SU-DHL-6 (cell line): ENCODE measurements around the gene PAIP2B.

Experiments used
- H2AFZ ChIP-seq: fragments of 200-600 bp; sonication (generic); 2 replicates; pipeline ENCODE4 v1.6.1; 2014; ENCODE audit warnings: low read depth, mild to moderate bottlenecking, moderate library complexity, mixed read lengths, antibody characterized with exemption, low read length; ENCODE audit not compliant: severe bottlenecking
- H3F3A ChIP-seq: fragments of 200-600 bp; shearing (Covaris generic); 2 replicates; pipeline ENCODE4 v1.6.0; 2016; ENCODE audit warnings: antibody characterized with exemption, mild to moderate bottlenecking; ENCODE audit not compliant: insufficient read depth
- H3K27ac ChIP-seq: fragments of 200-600 bp; sonication (generic); 2 replicates; pipeline ENCODE4 v1.5.1; 2016; ENCODE audit warnings: low read depth, mild to moderate bottlenecking, low read length, moderate library complexity, mixed read lengths
- H3K27me3 ChIP-seq: fragments of 200-600 bp; sonication (generic), shearing (Covaris generic); 2 replicates; pipeline ENCODE4 v1.6.0; 2014; ENCODE audit warnings: mild to moderate bottlenecking, low read length
- H3K36me3 ChIP-seq: fragments of 200-600 bp; sonication (generic); 2 replicates; pipeline ENCODE4 v1.6.1; 2014; ENCODE audit warnings: mild to moderate bottlenecking, low read length, mixed read lengths
- H3K4me2 ChIP-seq: fragments of 300-600, 200-600 bp; shearing (Covaris generic), sonication (generic); 2 replicates; pipeline ENCODE4 v1.6.0; 2014; ENCODE audit warnings: low read length, low read depth, mild to moderate bottlenecking; ENCODE audit not compliant: poor library complexity, severe bottlenecking
- H3K4me3 ChIP-seq: fragments of 200-600 bp; sonication (generic); 2 replicates; pipeline ENCODE4 v1.5.1; 2014; ENCODE audit warnings: antibody characterized with exemption, low read length, mild to moderate bottlenecking, mixed read lengths; ENCODE audit not compliant: insufficient read depth, poor library complexity, severe bottlenecking
- H3K79me2 ChIP-seq: fragments of 200-600 bp; sonication (generic); 2 replicates; pipeline ENCODE4 v1.6.1; 2014; ENCODE audit warnings: mild to moderate bottlenecking, low read length, moderate library complexity; ENCODE audit not compliant: insufficient read depth
- H3K9ac ChIP-seq: fragments of 200-600 bp; sonication (generic); 2 replicates; pipeline ENCODE4 v1.7.0; 2014; ENCODE audit warnings: mild to moderate bottlenecking, low read length
- H3K9me2 ChIP-seq: fragments of 200-600 bp; sonication (generic); replicated peaks from 2 replicates; pipeline ENCODE4 v1.6.1; 2014; ENCODE audit warnings: low read length; ENCODE audit not compliant: insufficient read depth
- H3K9me3 ChIP-seq: fragments of 200-600 bp; sonication (generic); 2 replicates; pipeline ENCODE4 v1.6.1; 2014; ENCODE audit warnings: low read length, mixed read lengths; ENCODE audit not compliant: insufficient read depth
- H4K20me1 ChIP-seq: fragments of 200-600 bp; sonication (generic); 2 replicates; pipeline ENCODE4 v1.6.1; 2014; ENCODE audit warnings: low read depth, mild to moderate bottlenecking, antibody characterized with exemption, low read length, moderate library complexity, mixed read lengths
- EZH2phosphoT487 ChIP-seq: fragments of 200-600 bp; sonication (generic), shearing (Covaris generic); conservative IDR thresholded peaks from 2 replicates; pipeline ENCODE4 v1.6.1; 2018; ENCODE audit warnings: mild to moderate bottlenecking, antibody characterized with exemption, low read length, moderate library complexity, mixed read lengths
- TF ChIP-seq, protein P1 (sequence below): fragments of 200-600 bp; sonication (generic); IDR thresholded peaks from one replicate; pipeline ENCODE4 v1.5.1; 2017; ENCODE audit warnings: antibody characterized with exemption, mild to moderate bottlenecking, low read length, moderate library complexity; ENCODE audit not compliant: insufficient read depth, poor library complexity, severe bottlenecking

Gene PAIP2B

DNA sequence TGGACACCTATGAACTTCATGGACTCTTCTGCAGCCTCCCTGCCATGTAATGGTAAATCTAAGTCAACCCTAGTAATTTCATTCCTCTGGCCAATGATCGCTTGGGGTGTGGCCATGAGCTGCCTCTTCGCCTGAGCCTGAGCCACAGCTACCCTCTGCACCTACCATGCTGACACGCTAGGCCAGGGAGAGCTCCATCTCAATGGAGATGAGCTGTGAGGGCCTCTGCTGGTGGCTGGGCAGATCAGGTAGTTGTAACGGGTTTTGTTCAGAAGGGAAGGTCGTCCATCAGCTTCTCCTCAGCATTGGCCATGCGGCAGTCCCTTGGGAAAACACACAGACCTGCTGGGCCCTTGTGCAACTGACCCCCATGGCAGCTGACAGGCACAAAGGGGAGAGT, 72.1 kb downstream of the PAIP2B start:
- Histone ChIP-seq H4K20me1 (no peaks in the 10 kb centered on the region), H3K9ac (no peak overlapping the region), H3K79me2 (no peaks in the 10 kb centered on the region), H3K9me2 (no peaks in the 10 kb centered on the region), H2AFZ (no peak overlapping the region), H3F3A (no peaks in the 10 kb centered on the region), H3K27me3 (no peaks in the 10 kb centered on the region), H3K9me3 (no peaks in the 10 kb centered on the region), H3K4me2 (no peak overlapping the region), H3K36me3 (no peaks in the 10 kb centered on the region; the same call in 1 of the 2 replicates), H3K4me3 (no peak overlapping the region), H3K27ac (no peak overlapping the region)
- TF ChIP-seq, protein P1, sequence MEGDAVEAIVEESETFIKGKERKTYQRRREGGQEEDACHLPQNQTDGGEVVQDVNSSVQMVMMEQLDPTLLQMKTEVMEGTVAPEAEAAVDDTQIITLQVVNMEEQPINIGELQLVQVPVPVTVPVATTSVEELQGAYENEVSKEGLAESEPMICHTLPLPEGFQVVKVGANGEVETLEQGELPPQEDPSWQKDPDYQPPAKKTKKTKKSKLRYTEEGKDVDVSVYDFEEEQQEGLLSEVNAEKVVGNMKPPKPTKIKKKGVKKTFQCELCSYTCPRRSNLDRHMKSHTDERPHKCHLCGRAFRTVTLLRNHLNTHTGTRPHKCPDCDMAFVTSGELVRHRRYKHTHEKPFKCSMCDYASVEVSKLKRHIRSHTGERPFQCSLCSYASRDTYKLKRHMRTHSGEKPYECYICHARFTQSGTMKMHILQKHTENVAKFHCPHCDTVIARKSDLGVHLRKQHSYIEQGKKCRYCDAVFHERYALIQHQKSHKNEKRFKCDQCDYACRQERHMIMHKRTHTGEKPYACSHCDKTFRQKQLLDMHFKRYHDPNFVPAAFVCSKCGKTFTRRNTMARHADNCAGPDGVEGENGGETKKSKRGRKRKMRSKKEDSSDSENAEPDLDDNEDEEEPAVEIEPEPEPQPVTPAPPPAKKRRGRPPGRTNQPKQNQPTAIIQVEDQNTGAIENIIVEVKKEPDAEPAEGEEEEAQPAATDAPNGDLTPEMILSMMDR, result peak; percentile 48
- TF ChIP-seq EZH2phosphoT487, result no peak

DNA sequence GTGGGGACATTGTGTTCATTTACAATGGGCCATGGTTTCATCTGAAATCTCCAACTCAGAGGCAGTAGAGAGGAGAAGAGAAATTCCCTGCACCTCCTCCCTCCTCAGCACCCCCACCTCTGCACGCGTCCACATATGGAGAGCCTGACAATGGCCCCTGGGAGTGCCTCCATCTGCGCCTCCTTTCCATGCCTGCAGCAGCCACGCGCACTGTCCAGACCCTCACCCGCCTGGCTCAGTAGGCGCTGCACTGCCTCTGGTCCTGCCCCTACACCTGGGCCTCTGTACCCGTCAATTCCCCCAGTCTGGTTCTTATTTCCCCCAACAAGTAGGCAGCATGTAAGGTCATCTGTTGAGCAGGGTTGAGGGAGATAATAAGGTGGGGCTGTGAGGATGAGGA, 72.6 kb downstream of the PAIP2B start:
- no peaks in the 10 kb centered on the region for H3K79me2 ChIP-seq
- H3K4me2 ChIP-seq, result no peak overlapping the region
- H3K9ac ChIP-seq, result no peak overlapping the region
- H3K4me3 ChIP-seq, result no peak overlapping the region
- no peaks in the 10 kb centered on the region for H3F3A ChIP-seq
- H3K27ac ChIP-seq, result no peak overlapping the region
- peaks cover 5% of the 10 kb centered on the region; the same call in 1 of the 2 replicates for H3K36me3 ChIP-seq
- no peak overlapping the region for H2AFZ ChIP-seq
- no peaks in the 10 kb centered on the region for H3K27me3 ChIP-seq
- H3K9me3 ChIP-seq, result no peaks in the 10 kb centered on the region
- H3K9me2 ChIP-seq, result no peaks in the 10 kb centered on the region
- H4K20me1 ChIP-seq, result no peaks in the 10 kb centered on the region
- TF ChIP-seq, protein P1, result no peak
- no peak for TF ChIP-seq EZH2phosphoT487

DNA sequence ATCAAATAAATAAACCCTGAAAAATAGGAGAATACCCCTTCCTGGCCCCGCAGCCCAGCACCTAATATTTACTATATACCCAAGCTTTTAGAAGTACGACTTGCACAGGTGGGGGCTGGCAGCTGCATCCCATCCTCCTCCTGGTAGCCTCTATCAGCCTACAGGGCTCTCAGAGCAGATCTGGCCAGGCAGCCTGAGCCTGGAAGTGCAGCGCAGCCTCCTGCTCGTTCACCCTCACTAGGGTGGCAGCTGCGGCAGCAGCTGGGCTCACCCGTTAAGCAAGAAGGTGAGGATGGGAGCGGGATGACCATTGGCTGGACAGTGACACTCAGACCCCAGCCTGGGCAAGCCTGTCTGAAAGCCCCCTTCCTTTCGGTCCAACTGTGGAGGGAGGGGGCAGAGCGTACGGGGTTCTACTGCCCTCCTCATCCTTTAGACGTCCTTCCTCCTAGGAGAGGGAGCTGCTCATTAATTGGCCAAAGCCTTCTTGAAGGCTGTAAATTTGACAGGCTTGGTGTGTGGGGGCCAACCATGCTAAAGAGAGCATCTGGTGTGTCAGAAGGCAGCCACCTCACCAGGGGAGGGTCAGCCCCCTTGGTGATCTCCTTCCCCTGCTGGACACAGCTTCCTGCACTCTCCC, 73.2 kb downstream of the PAIP2B start:
- H3K4me3 ChIP-seq, result no peak overlapping the region
- H3K9me2 ChIP-seq, result no peaks in the 10 kb centered on the region
- no peak for TF ChIP-seq EZH2phosphoT487
- TF ChIP-seq, protein P1, result no peak
- H4K20me1 ChIP-seq, result no peaks in the 10 kb centered on the region
- no peaks in the 10 kb centered on the region for H3F3A ChIP-seq
- H3K79me2 ChIP-seq, result no peaks in the 10 kb centered on the region
- no peak overlapping the region for H3K4me2 ChIP-seq
- H3K9ac ChIP-seq, result no peak overlapping the region
- H2AFZ ChIP-seq, result no peak overlapping the region
- peaks cover 7% of the 10 kb centered on the region; the same call in 1 of the 2 replicates for H3K36me3 ChIP-seq
- no peaks in the 10 kb centered on the region for H3K9me3 ChIP-seq
- no peak overlapping the region for H3K27ac ChIP-seq
- H3K27me3 ChIP-seq, result no peaks in the 10 kb centered on the region
